ENCODE measurements around the gene TRPC5OS. TPM values are rescaled to one million over a fixed set of nuclear protein-coding genes. Genes with fewer than 3 reads are reported as not detected.

TRPC5OS gene
- total RNA-seq = not detected

GRCh38 chrX:111875881-111876280, at the start of gene TRPC5OS:
Gene TRPC5OS (plus strand): TSS chrX:111876181. CDS start chrX:111901850, 25,669 bp downstream.

Other genes with a start within 250 kb of the TRPC5OS start
- gene ALG13, start 195.0 kb upstream of the TRPC5OS start, total RNA-seq = 73.9 TPM
- 27.9 TPM for gene TRPC5, start 206.6 kb downstream of the TRPC5OS start, total RNA-seq
- not detected for gene RTL4, start 206.8 kb downstream of the TRPC5OS start, total RNA-seq